Activated CD8-positive, alpha-beta T cell treated with anti-CD3 and anti-CD28 coated beads for 36 hours (primary cell): Measurements from ENCODE around the gene TOP2A. TPM values are rescaled to one million over a fixed set of nuclear protein-coding genes. Genes with fewer than 3 reads are reported as not detected.
"Not testable (repeated sequence)": the region's sequence is repeated elsewhere in the genome, so short reads cannot be mapped to it uniquely, and the experiment has no call there.

Experiments used
- ATAC-seq: fragments of 200-7000 bp; cut with Tn5 transposase; one replicate; pipeline ENCODE4 v1.10.0; 2021; ENCODE audit warnings: mild to moderate bottlenecking, moderate library complexity
- CTCF ChIA-PET: fragments of 350-600 bp; sonication (Branson Sonifier 250); formaldehyde crosslinking; loops from one replicate; lab custom pipeline; 2021; ENCODE audit warnings: antibody characterized with exemption; lab: Charles Lee
- POLR2A ChIA-PET: fragments of 350-600 bp; sonication (Branson Sonifier 250); formaldehyde crosslinking; loops from one replicate; lab custom pipeline; 2021; ENCODE audit warnings: antibody characterized with exemption; lab: Charles Lee
- DNase-seq: peaks from one replicate; pipeline ENCODE4 v3.0.0-alpha.2; 2020
- H3K27ac Mint-ChIP-seq: one replicate; pipeline ENCODE4 v1.8.0; 2021; ENCODE audit warnings: mild to moderate bottlenecking, mixed read lengths
- H3K27me3 Mint-ChIP-seq: one replicate; pipeline ENCODE4 v1.8.0; 2021; ENCODE audit warnings: mixed read lengths
- H3K36me3 Mint-ChIP-seq: one replicate; pipeline ENCODE4 v1.8.0; 2021; ENCODE audit warnings: low read depth, mixed read lengths
- H3K4me1 Mint-ChIP-seq: one replicate; pipeline ENCODE4 v1.8.0; 2021; ENCODE audit warnings: low read depth, mixed read lengths
- H3K4me3 Mint-ChIP-seq: one replicate; pipeline ENCODE4 v1.8.0; 2021; ENCODE audit warnings: mild to moderate bottlenecking, moderate library complexity, mixed read lengths
- H3K9me3 Mint-ChIP-seq: one replicate; pipeline ENCODE4 v1.8.0; 2021; ENCODE audit warnings: mixed read lengths
- intact Hi-C: fragments of 100-400 bp; cut with micrococcal nuclease; formaldehyde crosslinking; loops from one replicate; pipeline ENCODE4 v1.10.0; 2022
- total RNA-seq, 2 experiments: library from RNA; stranded (reverse); gene quantifications; one replicate each; pipeline ENCODE4 v1.2.3, GENCODE V29; 2021
- TF ChIP-seq, protein P1 (sequence below): fragments of 200-600 bp; IDR thresholded peaks from one replicate; pipeline ENCODE4 v1.8.0; 2022; ENCODE audit warnings: antibody characterized with exemption, mild to moderate bottlenecking

Gene TOP2A
- total RNA-seq, 2 experiments from 2014 or later = 273 to 280 TPM

DNA sequence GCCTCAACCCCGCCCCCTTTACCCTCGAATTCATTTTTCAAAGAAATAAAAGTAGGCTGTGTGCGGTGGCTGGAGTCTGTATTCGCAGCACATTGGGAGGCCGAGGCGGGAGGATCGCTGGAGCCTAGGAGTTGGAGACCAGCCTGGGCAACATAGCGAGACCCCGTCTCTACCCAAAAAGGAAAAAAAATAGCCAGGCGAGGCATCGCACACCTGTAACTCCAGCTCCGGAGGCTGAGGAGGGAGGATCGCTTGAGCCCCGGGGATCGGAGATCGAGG lies 671 bp upstream of the TOP2A start:
- Mint-ChIP-seq H3K27ac (peak overlapping the region; percentile 93), H3K36me3 (peaks cover 31% of the 10 kb centered on the region), H3K4me3 (peak overlapping the region; percentile 96), H3K27me3 (no peaks in the 10 kb centered on the region), H3K9me3 (no peaks in the 10 kb centered on the region), H3K4me1 (peaks cover 20% of the 10 kb centered on the region)
- ChIA-PET POLR2A (interaction anchor here (0.6 to 2.9 kb wide), 11 partner anchors 8 to 401 kb away, joined by 3 to 24 read pairs (median 4); no protein-coding TSS in a partner anchor), CTCF (interaction anchor here (0.8 to 8.3 kb wide), 15 partner anchors 8 to 141 kb away, joined by 3 to 114 read pairs (median 5); partner anchors contain the start of gene IGFBP4)
- ATAC-seq (no peak), DNase-seq (peak; percentile 27)
- intact Hi-C loops = loop anchor here (5.0 kb wide), 1 partner anchor 114 kb away; no protein-coding TSS in a partner anchor
- TF ChIP-seq, protein P1, sequence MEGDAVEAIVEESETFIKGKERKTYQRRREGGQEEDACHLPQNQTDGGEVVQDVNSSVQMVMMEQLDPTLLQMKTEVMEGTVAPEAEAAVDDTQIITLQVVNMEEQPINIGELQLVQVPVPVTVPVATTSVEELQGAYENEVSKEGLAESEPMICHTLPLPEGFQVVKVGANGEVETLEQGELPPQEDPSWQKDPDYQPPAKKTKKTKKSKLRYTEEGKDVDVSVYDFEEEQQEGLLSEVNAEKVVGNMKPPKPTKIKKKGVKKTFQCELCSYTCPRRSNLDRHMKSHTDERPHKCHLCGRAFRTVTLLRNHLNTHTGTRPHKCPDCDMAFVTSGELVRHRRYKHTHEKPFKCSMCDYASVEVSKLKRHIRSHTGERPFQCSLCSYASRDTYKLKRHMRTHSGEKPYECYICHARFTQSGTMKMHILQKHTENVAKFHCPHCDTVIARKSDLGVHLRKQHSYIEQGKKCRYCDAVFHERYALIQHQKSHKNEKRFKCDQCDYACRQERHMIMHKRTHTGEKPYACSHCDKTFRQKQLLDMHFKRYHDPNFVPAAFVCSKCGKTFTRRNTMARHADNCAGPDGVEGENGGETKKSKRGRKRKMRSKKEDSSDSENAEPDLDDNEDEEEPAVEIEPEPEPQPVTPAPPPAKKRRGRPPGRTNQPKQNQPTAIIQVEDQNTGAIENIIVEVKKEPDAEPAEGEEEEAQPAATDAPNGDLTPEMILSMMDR = no peak

DNA sequence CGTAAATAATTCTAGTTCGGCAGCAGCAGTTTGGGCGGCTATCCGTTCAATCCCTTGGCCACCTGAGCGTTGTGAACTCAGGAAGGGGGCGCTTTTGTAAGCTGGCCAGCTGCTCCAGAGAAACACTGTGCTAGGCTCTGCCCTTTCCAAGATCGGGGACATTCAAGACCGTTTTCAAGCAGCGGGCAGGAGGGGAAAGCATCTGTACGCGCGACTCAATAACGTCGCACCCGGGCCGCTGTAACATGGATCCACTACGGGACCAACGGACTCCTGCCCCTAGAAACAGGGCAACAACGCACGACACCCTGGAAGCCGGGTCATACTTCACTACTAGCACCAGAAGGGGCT lies 463 bp downstream of the TOP2A start:
- H3K9me3 Mint-ChIP-seq = no peaks in the 10 kb centered on the region
- ChIA-PET POLR2A (interaction anchor here (0.6 to 2.9 kb wide), 19 partner anchors 10 to 402 kb away, joined by 3 to 24 read pairs (median 3); partner anchors contain the start of gene IGFBP4), CTCF (interaction anchor here (1.1 to 8.3 kb wide), 14 partner anchors 9 to 143 kb away, joined by 3 to 114 read pairs (median 6); partner anchors contain the start of gene IGFBP4)
- H3K36me3 Mint-ChIP-seq = peaks cover 40% of the 10 kb centered on the region
- TF ChIP-seq, protein P1 = no peak
- DNase-seq = peak; percentile 53
- ATAC-seq = peak; percentile 14
- intact Hi-C loops = loop anchor here (5.0 kb wide), 1 partner anchor 115 kb away; no protein-coding TSS in a partner anchor
- H3K27me3 Mint-ChIP-seq = no peaks in the 10 kb centered on the region
- peak overlapping the region; percentile 96 for H3K4me3 Mint-ChIP-seq
- H3K27ac Mint-ChIP-seq = peak overlapping the region; percentile 93
- peaks cover 20% of the 10 kb centered on the region for H3K4me1 Mint-ChIP-seq

DNA sequence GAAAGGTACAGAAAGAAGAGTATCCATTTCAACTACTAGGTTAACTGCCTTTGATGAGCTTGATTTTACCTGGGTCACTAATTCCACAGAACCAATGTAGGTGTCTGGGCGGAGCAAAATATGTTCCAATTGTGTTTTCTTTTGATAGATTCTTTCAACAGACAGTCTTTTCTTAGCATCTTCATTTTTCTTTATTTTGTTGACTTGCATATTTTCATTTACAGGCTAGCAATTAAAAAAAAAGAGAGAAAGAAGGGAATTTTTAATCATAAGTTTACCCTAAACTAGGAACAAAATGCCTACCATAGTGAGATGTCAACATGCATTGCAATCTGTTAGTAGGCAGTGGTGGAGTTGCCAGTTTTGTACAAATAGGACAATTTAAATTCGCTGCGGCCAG lies 1.0 kb downstream of the TOP2A start:
- peaks cover 20% of the 10 kb centered on the region for H3K4me1 Mint-ChIP-seq
- CTCF ChIA-PET = interaction anchor here (0.9 to 8.3 kb wide), 16 partner anchors 7 to 143 kb away, joined by 3 to 114 read pairs (median 4); no protein-coding TSS in a partner anchor
- H3K27ac Mint-ChIP-seq = peak overlapping the region; percentile 22
- ATAC-seq (no peak), DNase-seq (no peak)
- H3K4me3 Mint-ChIP-seq = peak overlapping the region; percentile 96
- intact Hi-C loops = loop anchor here (5.0 kb wide), 1 partner anchor 116 kb away; no protein-coding TSS in a partner anchor
- no peaks in the 10 kb centered on the region for H3K27me3 Mint-ChIP-seq
- H3K9me3 Mint-ChIP-seq = no peaks in the 10 kb centered on the region
- peaks cover 46% of the 10 kb centered on the region for H3K36me3 Mint-ChIP-seq
- POLR2A ChIA-PET = interaction anchor here (1.8 to 2.9 kb wide), 4 partner anchors 15 to 132 kb away, joined by 6 to 24 read pairs (median 9); no protein-coding TSS in a partner anchor
- TF ChIP-seq, protein P1 = no peak

DNA sequence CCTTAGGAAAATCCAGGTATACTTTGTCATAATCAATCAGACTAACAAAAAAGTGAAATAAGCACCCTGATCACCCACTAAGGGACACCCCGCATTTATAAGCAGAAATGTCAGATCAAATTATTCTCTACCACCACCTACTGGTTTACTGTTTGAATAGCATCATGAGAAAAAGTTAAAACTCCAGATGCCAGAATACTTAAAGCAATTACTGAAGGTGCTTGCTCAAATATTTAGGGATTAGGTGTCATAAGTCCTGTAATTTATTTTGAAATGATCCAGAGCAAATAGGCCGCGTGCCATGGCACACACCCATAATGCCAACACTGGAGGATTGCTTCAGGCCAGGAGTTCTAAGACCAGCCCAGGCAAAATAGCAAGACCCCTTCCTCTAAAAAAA lies 2.3 kb downstream of the TOP2A start:
- no peak overlapping the region for H3K27ac Mint-ChIP-seq
- no peaks in the 10 kb centered on the region for H3K27me3 Mint-ChIP-seq
- no peak for DNase-seq
- peaks cover 57% of the 10 kb centered on the region for H3K36me3 Mint-ChIP-seq
- H3K9me3 Mint-ChIP-seq = no peaks in the 10 kb centered on the region
- CTCF ChIA-PET = interaction anchor here (0.7 to 8.3 kb wide), 24 partner anchors 8 to 144 kb away, joined by 3 to 114 read pairs (median 4); no protein-coding TSS in a partner anchor
- H3K4me1 Mint-ChIP-seq = peaks cover 18% of the 10 kb centered on the region
- POLR2A ChIA-PET = interaction anchor here (0.6 to 2.9 kb wide), 4 partner anchors 12 to 117 kb away, joined by 3 to 24 read pairs (median 6); no protein-coding TSS in a partner anchor
- H3K4me3 Mint-ChIP-seq = peak overlapping the region; percentile 44
- no peak for ATAC-seq
- intact Hi-C loops = loop anchor here (5.0 kb wide), 1 partner anchor 117 kb away; no protein-coding TSS in a partner anchor
- TF ChIP-seq, protein P1 = peak; percentile 66

DNA sequence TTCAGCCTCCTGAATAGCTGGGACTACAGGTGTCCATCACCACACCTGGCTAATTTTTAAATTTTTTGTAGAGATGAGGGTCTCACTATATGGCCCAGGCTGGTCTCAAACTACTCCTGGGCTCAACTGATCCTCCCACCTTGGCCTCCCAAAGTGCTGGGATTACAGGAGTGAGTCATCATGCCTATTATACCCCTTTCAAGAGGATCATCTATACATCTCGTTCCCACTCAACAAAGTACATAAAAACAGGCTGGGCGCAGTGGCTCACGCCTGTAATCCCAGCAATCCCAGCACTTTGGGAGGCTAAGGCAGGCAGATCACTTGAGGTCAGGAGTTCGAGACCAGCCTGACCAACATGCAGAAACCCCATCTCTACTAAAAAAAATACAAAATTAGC lies 3.4 kb downstream of the TOP2A start:
- peaks cover 15% of the 10 kb centered on the region for H3K4me1 Mint-ChIP-seq
- H3K4me3 Mint-ChIP-seq, H3K27ac Mint-ChIP-seq, intact Hi-C loops, H3K9me3 Mint-ChIP-seq, DNase-seq, ATAC-seq, H3K27me3 Mint-ChIP-seq: not testable (repeated sequence)
- POLR2A ChIA-PET = interaction anchor here (2.4 kb wide), 1 partner anchor 119 kb away, joined by 7 read pairs; no protein-coding TSS in a partner anchor
- H3K36me3 Mint-ChIP-seq = peaks cover 67% of the 10 kb centered on the region
- CTCF ChIA-PET = interaction anchor here (1.0 to 8.3 kb wide), 8 partner anchors 12 to 119 kb away, joined by 3 to 114 read pairs (median 5); no protein-coding TSS in a partner anchor
